ENCODE data around the gene APC. TPM values are rescaled to one million over a fixed set of nuclear protein-coding genes. Genes with fewer than 3 reads are reported as not detected.

APC gene
- total RNA-seq, 1 experiment from 2014 or later = 24.9 TPM

DNA sequence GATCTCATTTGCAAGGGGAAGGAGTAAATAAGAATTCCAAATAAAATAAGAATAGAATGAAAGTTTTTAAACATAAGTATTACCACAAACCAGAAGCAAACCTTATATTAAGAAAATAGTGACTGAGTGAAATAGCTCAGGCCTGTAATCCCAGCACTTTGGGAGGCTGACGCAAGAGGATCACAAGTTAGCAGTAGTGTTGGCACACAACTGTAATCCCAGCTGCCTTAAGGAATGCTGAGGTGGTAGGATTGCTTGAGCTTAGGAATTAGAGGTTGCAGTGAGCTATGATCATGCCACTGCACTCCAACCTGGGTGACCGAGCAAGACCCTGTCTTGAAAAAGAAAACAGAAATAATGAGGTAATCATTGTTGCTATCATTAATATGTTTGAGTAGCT lies 47.0 kb downstream of the APC start:
- DNase-seq (ENCODE audit: unreplicated experiment) = no peak
- Mint-ChIP-seq H3K4me3 (ENCODE audit: unreplicated experiment) (no peak overlapping the region), H3K4me1 (ENCODE audit: insufficient read depth, unreplicated experiment) (peaks cover 5% of the 10 kb centered on the region), H3K27me3 (ENCODE audit: insufficient read depth, unreplicated experiment) (no peaks in the 10 kb centered on the region), H3K36me3 (ENCODE audit: insufficient read depth, unreplicated experiment) (peaks cover 22% of the 10 kb centered on the region), H3K9me3 (ENCODE audit: unreplicated experiment) (no peaks in the 10 kb centered on the region), H3K27ac (ENCODE audit: low read depth, unreplicated experiment) (no peak overlapping the region)
- BruUV-seq (replicated peaks) = no TSS peak
- no peak for TF ChIP-seq CTCF (IDR thresholded peaks at IDR 0.05; ENCODE audit: unreplicated experiment)
- intact Hi-C loops (cut with micrococcal nuclease) = no loop called here
- ChIA-PET CTCF (interaction anchor here (1.0 kb wide), 1 partner anchor 234 kb away, joined by 3 read pairs; no protein-coding TSS in a partner anchor), POLR2A (interaction anchor here (0.7 kb wide), 1 partner anchor 76 kb away, joined by 3 read pairs; no protein-coding TSS in a partner anchor)

- Mint-ChIP-seq H3K36me3 (ENCODE audit: insufficient read depth, unreplicated experiment) (peaks cover 20% of the 10 kb centered on the region), H3K4me3 (ENCODE audit: unreplicated experiment) (no peak overlapping the region), H3K9me3 (ENCODE audit: unreplicated experiment) (no peaks in the 10 kb centered on the region), H3K27ac (ENCODE audit: low read depth, unreplicated experiment) (no peak overlapping the region), H3K4me1 (ENCODE audit: insufficient read depth, unreplicated experiment) (peaks cover 4% of the 10 kb centered on the region), H3K27me3 (ENCODE audit: insufficient read depth, unreplicated experiment) (no peaks in the 10 kb centered on the region)
- intact Hi-C loops (cut with micrococcal nuclease) = no loop called here
- DNase-seq (ENCODE audit: unreplicated experiment) = no peak
- no TSS peak for BruUV-seq (replicated peaks)
- POLR2A ChIA-PET = no interaction called here
- no peak for TF ChIP-seq CTCF (IDR thresholded peaks at IDR 0.05; ENCODE audit: unreplicated experiment)
- CTCF ChIA-PET = interaction anchor here (0.6 to 0.9 kb wide), 2 partner anchors 235 to 367 kb away, joined by 3 to 5 read pairs; no protein-coding TSS in a partner anchor
Measured at GRCh38 chr5:112787261-112787660, 49.6 kb downstream of the APC start.

- CTCF ChIA-PET = no interaction called here
- POLR2A ChIA-PET = interaction anchor here (0.6 kb wide), 1 partner anchor 53 kb away, joined by 3 read pairs; no protein-coding TSS in a partner anchor
- peaks cover 21% of the 10 kb centered on the region for H3K36me3 Mint-ChIP-seq (ENCODE audit: insufficient read depth, unreplicated experiment)
- BruUV-seq (replicated peaks) = no TSS peak
- H3K4me3 Mint-ChIP-seq (ENCODE audit: unreplicated experiment) = no peak overlapping the region
- H3K27me3 Mint-ChIP-seq (ENCODE audit: insufficient read depth, unreplicated experiment) = no peaks in the 10 kb centered on the region
- no peak for DNase-seq (ENCODE audit: unreplicated experiment)
- no peak overlapping the region for H3K27ac Mint-ChIP-seq (ENCODE audit: low read depth, unreplicated experiment)
- intact Hi-C loops (cut with micrococcal nuclease) = no loop called here
- TF ChIP-seq CTCF (IDR thresholded peaks at IDR 0.05; ENCODE audit: unreplicated experiment) = no peak
- H3K4me1 Mint-ChIP-seq (ENCODE audit: insufficient read depth, unreplicated experiment) = peaks cover 4% of the 10 kb centered on the region
- no peaks in the 10 kb centered on the region for H3K9me3 Mint-ChIP-seq (ENCODE audit: unreplicated experiment)
Measured at GRCh38 chr5:112787896-112788295, 50.2 kb downstream of the APC start.

GRCh38 chr5:112793201-112793600 lies 55.5 kb downstream of the APC start:
- Mint-ChIP-seq H3K4me3 (ENCODE audit: unreplicated experiment) (no peak overlapping the region), H3K36me3 (ENCODE audit: insufficient read depth, unreplicated experiment) (peaks cover 47% of the 10 kb centered on the region), H3K27me3 (ENCODE audit: insufficient read depth, unreplicated experiment) (no peaks in the 10 kb centered on the region), H3K4me1 (ENCODE audit: insufficient read depth, unreplicated experiment) (no peaks in the 10 kb centered on the region), H3K27ac (ENCODE audit: low read depth, unreplicated experiment) (no peak overlapping the region), H3K9me3 (ENCODE audit: unreplicated experiment) (no peaks in the 10 kb centered on the region)
- ChIA-PET POLR2A (no interaction called here), CTCF (interaction anchor here (0.7 kb wide), 1 partner anchor 618 kb away, joined by 3 read pairs; no protein-coding TSS in a partner anchor)
- TF ChIP-seq CTCF (IDR thresholded peaks at IDR 0.05; ENCODE audit: unreplicated experiment) = no peak
- no TSS peak for BruUV-seq (replicated peaks)
- no peak for DNase-seq (ENCODE audit: unreplicated experiment)
- intact Hi-C loops (cut with micrococcal nuclease) = no loop called here
